ENCODE results near the gene SLCO3A1.

DNA sequence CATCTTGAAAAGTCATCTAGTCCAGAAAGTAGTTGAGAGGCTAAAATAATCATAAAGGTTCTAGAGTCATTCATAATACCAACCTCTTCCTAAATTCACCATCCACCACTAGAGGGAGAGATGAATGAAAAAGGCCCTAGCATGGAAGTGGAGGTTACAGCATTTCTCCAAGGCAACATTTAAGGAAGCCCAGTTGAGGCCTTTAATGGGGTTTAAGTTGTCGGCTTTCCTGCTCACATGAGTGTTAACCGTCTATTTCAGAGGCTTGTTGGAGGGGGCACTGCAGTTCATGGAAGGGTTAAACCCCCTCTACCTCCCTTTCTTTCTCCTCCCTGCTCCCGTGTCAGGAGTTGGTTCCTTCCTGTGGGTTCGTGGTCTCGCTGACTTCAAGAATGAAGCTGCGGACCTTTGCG lies 3.8 kb upstream of the SLCO3A1 start:
- TF ChIP-seq, protein P1, sequence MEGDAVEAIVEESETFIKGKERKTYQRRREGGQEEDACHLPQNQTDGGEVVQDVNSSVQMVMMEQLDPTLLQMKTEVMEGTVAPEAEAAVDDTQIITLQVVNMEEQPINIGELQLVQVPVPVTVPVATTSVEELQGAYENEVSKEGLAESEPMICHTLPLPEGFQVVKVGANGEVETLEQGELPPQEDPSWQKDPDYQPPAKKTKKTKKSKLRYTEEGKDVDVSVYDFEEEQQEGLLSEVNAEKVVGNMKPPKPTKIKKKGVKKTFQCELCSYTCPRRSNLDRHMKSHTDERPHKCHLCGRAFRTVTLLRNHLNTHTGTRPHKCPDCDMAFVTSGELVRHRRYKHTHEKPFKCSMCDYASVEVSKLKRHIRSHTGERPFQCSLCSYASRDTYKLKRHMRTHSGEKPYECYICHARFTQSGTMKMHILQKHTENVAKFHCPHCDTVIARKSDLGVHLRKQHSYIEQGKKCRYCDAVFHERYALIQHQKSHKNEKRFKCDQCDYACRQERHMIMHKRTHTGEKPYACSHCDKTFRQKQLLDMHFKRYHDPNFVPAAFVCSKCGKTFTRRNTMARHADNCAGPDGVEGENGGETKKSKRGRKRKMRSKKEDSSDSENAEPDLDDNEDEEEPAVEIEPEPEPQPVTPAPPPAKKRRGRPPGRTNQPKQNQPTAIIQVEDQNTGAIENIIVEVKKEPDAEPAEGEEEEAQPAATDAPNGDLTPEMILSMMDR (IDR thresholded peaks at IDR 0.05): peak; percentile 42 to 52 (median 47)
- TF ChIP-seq POLR2AphosphoS5 (IDR thresholded peaks at IDR 0.05): no peak

All from transverse colon (tissue), 4 donors.